Ovary (tissue), 9 donors: ENCODE measurements around the gene OXTR. TPM values are rescaled to one million over a fixed set of nuclear protein-coding genes. Genes with fewer than 3 reads are reported as not detected.

Experiments
- DNase-seq, 5 donors: peaks; one replicate each; pipeline ENCODE4 v3.0.0-alpha.2; 2019 to 2020
- H3K27ac ChIP-seq, 2 donors: fragments of 200-600 bp; one replicate each; pipeline versions ENCODE4 v1.5.1 to v1.8.0; 2019 to 2022
- H3K27me3 ChIP-seq: fragments of 200-600 bp; one replicate; pipeline ENCODE4 v1.8.0; 2022
- H3K36me3 ChIP-seq: fragments of 200-600 bp; sonication (generic); one replicate; pipeline ENCODE4 v1.5.1; 2019
- H3K4me1 ChIP-seq: one replicate; pipeline ENCODE4 v1.8.1; 2013; ENCODE audit warnings: mild to moderate bottlenecking, moderate library complexity; ENCODE audit not compliant: insufficient read depth
- H3K4me3 ChIP-seq: fragments of 200-600 bp; sonication (generic); one replicate; pipeline ENCODE4 v1.5.1; 2017
- H3K9me3 ChIP-seq, 2 donors: fragments of 200-600 bp in 1 of 2; sonication (generic) in 1 of 2; one replicate each; pipeline versions ENCODE4 v1.5.1 to v1.8.1; 2013 to 2019; ENCODE audit warnings: mild to moderate bottlenecking in 1 of 2, moderate library complexity in 1 of 2
- EP300 ChIP-seq: sonication (generic); formaldehyde crosslinking; IDR thresholded peaks from one replicate; pipeline ENCODE4 v1.6.1; 2017; ENCODE audit warnings: antibody characterized with exemption
- POLR2A ChIP-seq: fragments of 450-650 bp; IDR thresholded peaks from one replicate; pipeline ENCODE4 v1.6.1; 2017; ENCODE audit warnings: antibody characterized with exemption, mild to moderate bottlenecking, moderate library complexity
- WGBS, 3 donors: extraction: QIAGEN DNeasy Blood & Tissue Kit in 1 of 3; methylation state at CpG; one replicate each; pipeline versions ENCODE4 v1.1.5 to v1.1.7; 2013 to 2017; 5-methylcytosine and 5-hydroxymethylcytosine counted together
- intact Hi-C, 4 donors: fragments of 100-400 bp; cut with DNase I; formaldehyde crosslinking; loops; one replicate each; pipeline versions ENCODE4 v1.11.0 to v1.15.1; 2022 to 2023
- polyA plus RNA-seq, 2 donors: library from polyadenylated mRNA; stranded (reverse); fragments of 200-250 nt in 1 of 2; fragments of 350-450 nt in 1 of 2; fragmentation: Illumina TruSeq in 1 of 2; extraction: RNeasy Lipid Tissue Mini Kit (QIAGEN cat#74804) in 1 of 2; gene quantifications; one replicate each; pipeline ENCODE4 v1.2.3, GENCODE V29; 2013 to 2014
- total RNA-seq, 7 donors: library from RNA; depleted of rRNA in 2 of 7; stranded (reverse); fragments of >200 nt in 2 of 7; fragmentation: NEBNext Ultra II Directional in 3 of 7; extraction: Animal tissue kit (Norgen Biotek cat#: 25700) in 3 of 7; gene quantifications; one replicate each; pipeline versions ENCODE4 v1.1.0 to v1.2.4, GENCODE V29; 2016 to 2023
- TF ChIP-seq, protein P1 (sequence below), 3 donors: fragments of 450-650 bp in 2 of 3; fragments of 200-600 bp in 1 of 3; IDR thresholded peaks; one replicate each; pipeline versions ENCODE4 v1.5.1 to v1.8.0; 2016 to 2022; ENCODE audit warnings: antibody characterized with exemption in 3 of 3, mild to moderate bottlenecking in 1 of 3
- donor health status: DM: no; HTN: no; CAD: no; lungs with moderate emphysema.
- donor health status: DM: no; HTN: no; CAD: no.
- donor health status: Bipolar disorder and iron deficiency.
- donor health status: DM: yes; HTN: yes; CAD: no.
- donor health status: DM: no; HTN: no; CAD: no.
- donor health status: DM: yes; HTN: yes; CAD: no.

The OXTR gene
- total and polyA plus RNA-seq, 9 donors: 0.27 to 14.9 (median 2.8) TPM

DNA sequence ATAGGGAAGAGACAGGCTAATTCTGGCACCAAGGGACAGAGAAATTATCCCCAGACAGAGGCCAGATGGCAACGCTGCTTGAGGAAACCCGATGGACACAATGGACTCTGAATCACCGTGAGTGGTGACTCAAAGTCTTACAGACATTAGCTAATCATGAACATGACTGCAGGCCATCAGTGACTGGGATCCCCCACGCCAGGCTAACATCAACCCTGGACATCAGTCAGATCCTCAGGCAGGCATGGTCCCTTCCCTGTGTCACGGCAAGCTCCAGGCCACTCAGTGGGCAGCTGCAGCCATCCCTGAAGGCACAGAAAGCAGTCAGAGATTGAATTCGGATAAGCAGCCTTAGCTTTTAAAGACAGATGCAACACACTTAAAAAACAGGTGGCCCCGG lies 23.8 kb upstream of the OXTR start:
- Histone ChIP-seq H3K27me3 (no peaks in the 10 kb centered on the region), H3K4me1 (no peaks in the 10 kb centered on the region), H3K9me3 (no peaks in the 10 kb centered on the region), H3K4me3 (no peak overlapping the region), H3K36me3 (no peaks in the 10 kb centered on the region), H3K27ac (no peak overlapping the region)
- no peak for DNase-seq
- intact Hi-C loops: no loop called here
- 85 to 93% (median 93%) methylated on average over 7 of the region's 7 CpGs for WGBS, 3 donors
- TF ChIP-seq, protein P1, sequence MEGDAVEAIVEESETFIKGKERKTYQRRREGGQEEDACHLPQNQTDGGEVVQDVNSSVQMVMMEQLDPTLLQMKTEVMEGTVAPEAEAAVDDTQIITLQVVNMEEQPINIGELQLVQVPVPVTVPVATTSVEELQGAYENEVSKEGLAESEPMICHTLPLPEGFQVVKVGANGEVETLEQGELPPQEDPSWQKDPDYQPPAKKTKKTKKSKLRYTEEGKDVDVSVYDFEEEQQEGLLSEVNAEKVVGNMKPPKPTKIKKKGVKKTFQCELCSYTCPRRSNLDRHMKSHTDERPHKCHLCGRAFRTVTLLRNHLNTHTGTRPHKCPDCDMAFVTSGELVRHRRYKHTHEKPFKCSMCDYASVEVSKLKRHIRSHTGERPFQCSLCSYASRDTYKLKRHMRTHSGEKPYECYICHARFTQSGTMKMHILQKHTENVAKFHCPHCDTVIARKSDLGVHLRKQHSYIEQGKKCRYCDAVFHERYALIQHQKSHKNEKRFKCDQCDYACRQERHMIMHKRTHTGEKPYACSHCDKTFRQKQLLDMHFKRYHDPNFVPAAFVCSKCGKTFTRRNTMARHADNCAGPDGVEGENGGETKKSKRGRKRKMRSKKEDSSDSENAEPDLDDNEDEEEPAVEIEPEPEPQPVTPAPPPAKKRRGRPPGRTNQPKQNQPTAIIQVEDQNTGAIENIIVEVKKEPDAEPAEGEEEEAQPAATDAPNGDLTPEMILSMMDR (IDR thresholded peaks at IDR 0.05): no peak
- TF ChIP-seq EP300 (no peak), POLR2A (no peak)

DNA sequence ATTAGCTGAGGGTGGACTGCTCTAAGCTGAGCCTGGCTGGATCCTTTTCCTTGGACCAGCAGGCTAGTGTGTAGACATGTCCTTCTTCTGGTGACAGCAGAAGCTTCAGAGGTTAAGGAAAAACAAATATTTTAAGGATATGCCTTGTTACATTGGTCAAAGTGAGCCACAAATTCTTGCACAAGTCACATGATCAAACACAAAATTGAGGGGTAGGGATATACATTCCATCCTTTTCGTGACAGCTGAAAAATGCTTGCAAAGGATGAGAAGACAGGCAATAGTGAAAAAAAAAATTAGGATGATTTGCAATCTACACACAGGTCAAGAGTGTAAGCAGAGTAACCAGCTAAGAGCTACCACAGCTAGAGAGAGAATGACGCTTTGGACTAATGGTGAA lies 21.1 kb upstream of the OXTR start:
- Histone ChIP-seq H3K27ac (no peak overlapping the region), H3K27me3 (no peaks in the 10 kb centered on the region), H3K36me3 (no peaks in the 10 kb centered on the region), H3K9me3 (no peaks in the 10 kb centered on the region), H3K4me3 (no peak overlapping the region), H3K4me1 (no peaks in the 10 kb centered on the region)
- no peak for DNase-seq
- WGBS, 3 donors: 82 to 93% (median 85%) methylated on average over 2 of the region's 2 CpGs
- TF ChIP-seq EP300: no peak
- TF ChIP-seq, protein P1 (IDR thresholded peaks at IDR 0.05): no peak
- no peak for TF ChIP-seq POLR2A
- intact Hi-C loops: no loop called here

DNA sequence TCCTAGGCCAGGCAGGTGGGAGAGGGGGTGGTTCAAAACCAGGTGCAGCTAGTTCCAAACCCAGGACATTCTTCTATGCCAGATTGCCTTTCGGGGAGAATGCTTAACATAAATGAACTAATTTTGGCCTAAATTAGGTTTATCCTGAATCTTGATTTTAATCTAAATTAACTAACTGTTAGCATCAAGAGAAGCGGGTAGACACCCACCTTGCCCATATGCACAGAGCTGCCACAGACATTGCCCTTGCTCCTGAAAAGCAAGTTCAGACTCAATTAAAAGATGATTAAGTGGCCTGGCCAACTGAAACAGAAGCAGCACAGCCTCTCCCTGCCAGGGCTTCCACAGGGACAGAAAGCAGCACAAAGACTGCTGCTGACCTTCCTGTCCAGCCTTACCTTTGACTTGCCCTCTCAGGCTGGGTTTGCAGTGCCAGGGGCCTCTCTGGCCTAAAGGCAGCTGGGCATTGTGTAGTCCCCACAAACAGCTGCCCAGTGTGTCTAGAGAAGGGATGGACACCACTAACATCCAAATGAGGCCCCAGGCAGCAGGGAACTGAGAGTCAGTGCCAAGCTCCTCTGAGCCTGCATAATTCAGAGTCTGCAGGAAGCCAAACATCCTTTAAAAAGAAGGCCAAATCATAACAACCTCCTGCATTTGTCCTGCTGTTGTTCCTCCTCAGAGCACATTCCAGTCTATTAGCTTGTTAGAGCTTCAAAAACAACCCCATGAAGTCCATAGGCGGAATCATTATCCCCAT lies 15.4 kb upstream of the OXTR start:
- no peaks in the 10 kb centered on the region for H3K27me3 ChIP-seq
- intact Hi-C loops: no loop called here
- no peak overlapping the region for H3K27ac ChIP-seq
- no peaks in the 10 kb centered on the region for H3K36me3 ChIP-seq
- H3K9me3 ChIP-seq: no peaks in the 10 kb centered on the region
- TF ChIP-seq, protein P1 (IDR thresholded peaks at IDR 0.05): no peak
- TF ChIP-seq EP300: no peak
- no peak for TF ChIP-seq POLR2A
- DNase-seq: no peak
- WGBS, 3 donors: 79 to 83% (median 82%) methylated on average over 3 of the region's 3 CpGs
- no peak overlapping the region for H3K4me3 ChIP-seq
- no peaks in the 10 kb centered on the region for H3K4me1 ChIP-seq

DNA sequence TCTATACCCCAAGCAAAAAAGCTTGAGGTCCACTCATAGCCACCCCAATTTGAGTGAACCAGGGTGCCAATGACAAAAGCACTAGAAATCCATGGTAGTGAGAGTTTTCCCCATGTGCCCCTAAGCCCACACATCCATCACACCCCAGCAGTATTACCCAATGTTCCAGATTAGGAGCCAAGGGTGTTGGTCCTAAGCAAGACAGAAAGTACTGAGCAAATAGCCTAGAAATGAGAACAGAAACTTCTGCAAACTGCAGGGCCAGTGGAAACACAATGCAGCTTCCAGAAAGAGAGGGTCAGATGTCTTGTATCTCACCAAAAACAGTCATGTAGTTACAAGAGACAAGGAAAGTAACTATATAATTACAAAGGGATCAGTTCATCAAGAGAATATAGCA lies 10.9 kb upstream of the OXTR start:
- H3K4me3 ChIP-seq: no peak overlapping the region
- intact Hi-C loops: no loop called here
- H3K27ac ChIP-seq: no peak overlapping the region
- no peaks in the 10 kb centered on the region for H3K27me3 ChIP-seq
- no peaks in the 10 kb centered on the region for H3K9me3 ChIP-seq
- H3K36me3 ChIP-seq: no peaks in the 10 kb centered on the region
- H3K4me1 ChIP-seq: no peaks in the 10 kb centered on the region
- TF ChIP-seq, protein P1 (IDR thresholded peaks at IDR 0.05): no peak
- no peak for DNase-seq
